OCI-LY3 (cell line): ENCODE results near the gene KIF1A.

Experiments used
- H2AFZ ChIP-seq: fragments of 200-600, 300-600 bp; shearing (Covaris generic); 2 replicates; pipeline ENCODE4 v1.6.0; 2014; ENCODE audit warnings: antibody characterized with exemption, low read depth, low read length
- H3K27ac ChIP-seq: fragments of 200-600, 300-600 bp; sonication (generic); 2 replicates; pipeline ENCODE4 v1.5.1; 2014; ENCODE audit warnings: mild to moderate bottlenecking, low read length, moderate library complexity, mixed read lengths
- H3K27me3 ChIP-seq: fragments of 200-600, 300-600 bp; sonication (generic); 2 replicates; pipeline ENCODE4 v1.6.1; 2014; ENCODE audit warnings: low read depth, low read length, mixed read lengths
- H3K36me3 ChIP-seq: fragments of 200-600, 300-600 bp; sonication (generic); replicated peaks from 2 replicates; pipeline ENCODE3; 2014; ENCODE audit warnings: low read depth, low read length, mixed read lengths
- H3K4me1 ChIP-seq: fragments of 300-600, 200-600 bp; sonication (generic); 2 replicates; pipeline ENCODE4 v1.6.1; 2014; ENCODE audit warnings: low read length, mixed read lengths
- H3K4me2 ChIP-seq: fragments of 200-600, 300-600 bp; sonication (generic); 2 replicates; pipeline ENCODE4 v1.6.1; 2014; ENCODE audit warnings: low read length, mixed read lengths
- H3K4me3 ChIP-seq: fragments of 300-600, 200-600 bp; sonication (generic); 2 replicates; pipeline ENCODE4 v1.5.1; 2014; ENCODE audit warnings: antibody characterized with exemption, mild to moderate bottlenecking, low read length, moderate library complexity
- H3K79me2 ChIP-seq: fragments of 300-600, 200-600 bp; shearing (Covaris generic); 2 replicates; pipeline ENCODE4 v1.6.1; 2014; ENCODE audit warnings: mild to moderate bottlenecking, low read length, mixed read lengths
- H3K9ac ChIP-seq: fragments of 300-600, 200-600 bp; shearing (Covaris generic); 2 replicates; pipeline ENCODE4 v1.6.0; 2014; ENCODE audit warnings: mild to moderate bottlenecking, low read length, moderate library complexity
- H3K9me3 ChIP-seq: fragments of 200-600, 300-600 bp; shearing (Covaris generic); 2 replicates; pipeline ENCODE4 v1.6.1; 2014; ENCODE audit warnings: low read length, mixed read lengths; ENCODE audit not compliant: insufficient read depth
- H4K20me1 ChIP-seq: fragments of 200-600, 300-600 bp; sonication (generic); 2 replicates; pipeline ENCODE4 v1.6.1; 2016; ENCODE audit warnings: low read length, mixed read lengths; ENCODE audit not compliant: insufficient read depth
- EZH2phosphoT487 ChIP-seq: fragments of 200-600 bp; shearing (Covaris generic); IDR thresholded peaks from 2 replicates; pipeline ENCODE4 v1.6.1; 2018; ENCODE audit warnings: antibody characterized with exemption, mixed run types, low read depth
- TF ChIP-seq, protein P1 (sequence below): fragments of 200-600, 300-600 bp; sonication (generic); IDR thresholded peaks from 2 replicates; pipeline ENCODE4 v1.5.1; 2014; ENCODE audit warnings: antibody characterized with exemption, low read length, low read depth

The KIF1A gene

DNA sequence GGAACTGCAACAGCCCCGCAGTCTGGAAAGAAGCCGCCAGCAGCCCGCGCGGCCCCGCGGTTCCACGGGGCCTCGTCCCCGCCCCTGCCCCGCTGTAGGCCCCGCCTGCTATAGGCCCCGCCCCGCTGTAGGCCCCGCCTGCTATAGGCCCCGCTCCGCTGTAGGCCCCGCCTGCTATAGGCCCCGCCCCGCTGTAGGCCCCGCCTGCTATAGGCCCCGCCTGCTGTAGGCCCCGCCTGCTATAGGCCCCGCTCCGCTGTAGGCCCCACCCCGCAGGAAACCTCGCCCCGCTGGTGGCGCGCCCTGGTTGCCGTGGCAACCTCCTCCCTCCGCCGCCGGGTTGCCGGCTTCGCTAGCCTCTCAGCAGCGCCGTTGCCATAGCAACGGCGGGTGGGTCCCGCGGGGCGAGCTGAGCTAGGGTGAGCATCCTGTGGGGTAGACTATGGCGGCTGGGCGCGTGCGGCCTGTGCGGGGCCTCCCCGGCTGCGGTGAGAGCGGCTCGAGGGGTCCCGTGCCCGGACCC, 12.2 kb upstream of the KIF1A start:
- no peak overlapping the region for H2AFZ ChIP-seq
- H3K4me2 ChIP-seq, result no peak overlapping the region
- no peak overlapping the region for H3K27ac ChIP-seq
- TF ChIP-seq, protein P1, sequence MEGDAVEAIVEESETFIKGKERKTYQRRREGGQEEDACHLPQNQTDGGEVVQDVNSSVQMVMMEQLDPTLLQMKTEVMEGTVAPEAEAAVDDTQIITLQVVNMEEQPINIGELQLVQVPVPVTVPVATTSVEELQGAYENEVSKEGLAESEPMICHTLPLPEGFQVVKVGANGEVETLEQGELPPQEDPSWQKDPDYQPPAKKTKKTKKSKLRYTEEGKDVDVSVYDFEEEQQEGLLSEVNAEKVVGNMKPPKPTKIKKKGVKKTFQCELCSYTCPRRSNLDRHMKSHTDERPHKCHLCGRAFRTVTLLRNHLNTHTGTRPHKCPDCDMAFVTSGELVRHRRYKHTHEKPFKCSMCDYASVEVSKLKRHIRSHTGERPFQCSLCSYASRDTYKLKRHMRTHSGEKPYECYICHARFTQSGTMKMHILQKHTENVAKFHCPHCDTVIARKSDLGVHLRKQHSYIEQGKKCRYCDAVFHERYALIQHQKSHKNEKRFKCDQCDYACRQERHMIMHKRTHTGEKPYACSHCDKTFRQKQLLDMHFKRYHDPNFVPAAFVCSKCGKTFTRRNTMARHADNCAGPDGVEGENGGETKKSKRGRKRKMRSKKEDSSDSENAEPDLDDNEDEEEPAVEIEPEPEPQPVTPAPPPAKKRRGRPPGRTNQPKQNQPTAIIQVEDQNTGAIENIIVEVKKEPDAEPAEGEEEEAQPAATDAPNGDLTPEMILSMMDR, result no peak
- no peak for TF ChIP-seq EZH2phosphoT487
- no peaks in the 10 kb centered on the region for H3K79me2 ChIP-seq
- no peak overlapping the region for H3K9ac ChIP-seq
- no peaks in the 10 kb centered on the region for H3K27me3 ChIP-seq
- H3K4me1 ChIP-seq, result no peaks in the 10 kb centered on the region
- no peaks in the 10 kb centered on the region for H3K9me3 ChIP-seq
- no peaks in the 10 kb centered on the region for H3K36me3 ChIP-seq
- no peaks in the 10 kb centered on the region for H4K20me1 ChIP-seq
- H3K4me3 ChIP-seq, result no peak overlapping the region

DNA sequence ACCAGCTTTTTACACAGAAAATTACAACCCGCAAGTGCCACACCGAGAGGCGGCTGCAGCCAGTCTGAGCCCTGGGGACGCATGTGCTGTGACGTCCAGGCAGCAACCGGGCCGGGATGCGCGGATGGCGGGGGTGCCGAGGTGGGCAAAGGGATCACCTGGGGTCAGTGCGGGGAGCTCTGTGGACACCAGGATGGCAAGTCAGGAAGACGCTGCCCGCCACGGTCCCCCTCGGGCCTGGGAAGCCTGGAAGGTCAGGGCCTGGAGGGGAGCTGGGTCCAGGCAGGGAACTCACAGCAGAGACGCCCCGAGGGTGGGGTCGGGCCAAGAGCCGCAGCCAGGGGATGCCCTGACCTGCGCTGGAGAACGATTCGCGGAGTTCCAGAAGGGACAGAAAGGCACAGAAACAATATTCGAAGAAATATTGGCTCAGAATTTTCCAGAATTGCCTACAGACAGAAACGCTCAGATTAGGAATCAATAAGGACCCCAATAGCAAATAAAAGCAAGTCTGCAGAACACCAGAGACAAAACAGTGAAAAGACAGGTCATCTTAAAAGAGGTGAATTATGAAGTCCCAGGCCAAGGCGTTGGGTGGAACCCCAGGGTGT, 11.7 kb upstream of the KIF1A start:
- no peak for TF ChIP-seq EZH2phosphoT487
- TF ChIP-seq, protein P1, result no peak
- H3K9me3 ChIP-seq, result no peaks in the 10 kb centered on the region
- H4K20me1 ChIP-seq, result no peaks in the 10 kb centered on the region
- no peaks in the 10 kb centered on the region for H3K79me2 ChIP-seq
- no peak overlapping the region for H3K27ac ChIP-seq
- H3K4me1 ChIP-seq, result no peaks in the 10 kb centered on the region
- no peaks in the 10 kb centered on the region for H3K36me3 ChIP-seq
- no peak overlapping the region for H3K9ac ChIP-seq
- H3K27me3 ChIP-seq, result 0 out of 2 replicates have a peak, but pooled peaks cover 3% of the 10 kb centered on the region
- H3K4me3 ChIP-seq, result no peak overlapping the region
- H2AFZ ChIP-seq, result no peak overlapping the region
- H3K4me2 ChIP-seq, result no peak overlapping the region

DNA sequence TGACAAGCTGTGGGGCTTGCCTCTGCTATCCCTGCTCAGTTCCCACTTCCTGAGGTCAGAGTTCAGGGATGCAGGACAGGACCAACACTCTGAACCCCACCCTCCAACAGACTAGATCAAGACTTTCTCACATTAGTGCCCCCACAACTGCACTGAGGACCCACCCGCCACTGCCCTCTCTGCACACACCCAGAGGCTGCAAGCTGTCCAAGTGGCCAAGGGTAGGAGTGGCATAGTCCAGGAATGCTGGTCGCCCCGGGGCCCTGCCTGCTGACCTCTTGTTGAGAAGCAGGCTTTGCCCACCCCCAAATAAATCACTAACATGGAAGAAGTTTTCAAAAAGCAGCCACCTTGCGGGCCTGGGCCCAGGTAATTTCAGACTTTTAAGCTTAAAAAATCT, 5.5 kb upstream of the KIF1A start:
- Histone ChIP-seq H3K27ac (no peak overlapping the region), H3K27me3 (0 out of 2 replicates have a peak, but pooled peaks cover 5% of the 10 kb centered on the region), H3K9me3 (no peaks in the 10 kb centered on the region), H3K36me3 (no peaks in the 10 kb centered on the region), H3K4me3 (no peak overlapping the region), H3K4me2 (no peak overlapping the region), H3K79me2 (no peaks in the 10 kb centered on the region), H2AFZ (no peak overlapping the region), H4K20me1 (no peaks in the 10 kb centered on the region), H3K4me1 (no peaks in the 10 kb centered on the region), H3K9ac (no peak overlapping the region)
- no peak for TF ChIP-seq EZH2phosphoT487
- TF ChIP-seq, protein P1, result no peak

DNA sequence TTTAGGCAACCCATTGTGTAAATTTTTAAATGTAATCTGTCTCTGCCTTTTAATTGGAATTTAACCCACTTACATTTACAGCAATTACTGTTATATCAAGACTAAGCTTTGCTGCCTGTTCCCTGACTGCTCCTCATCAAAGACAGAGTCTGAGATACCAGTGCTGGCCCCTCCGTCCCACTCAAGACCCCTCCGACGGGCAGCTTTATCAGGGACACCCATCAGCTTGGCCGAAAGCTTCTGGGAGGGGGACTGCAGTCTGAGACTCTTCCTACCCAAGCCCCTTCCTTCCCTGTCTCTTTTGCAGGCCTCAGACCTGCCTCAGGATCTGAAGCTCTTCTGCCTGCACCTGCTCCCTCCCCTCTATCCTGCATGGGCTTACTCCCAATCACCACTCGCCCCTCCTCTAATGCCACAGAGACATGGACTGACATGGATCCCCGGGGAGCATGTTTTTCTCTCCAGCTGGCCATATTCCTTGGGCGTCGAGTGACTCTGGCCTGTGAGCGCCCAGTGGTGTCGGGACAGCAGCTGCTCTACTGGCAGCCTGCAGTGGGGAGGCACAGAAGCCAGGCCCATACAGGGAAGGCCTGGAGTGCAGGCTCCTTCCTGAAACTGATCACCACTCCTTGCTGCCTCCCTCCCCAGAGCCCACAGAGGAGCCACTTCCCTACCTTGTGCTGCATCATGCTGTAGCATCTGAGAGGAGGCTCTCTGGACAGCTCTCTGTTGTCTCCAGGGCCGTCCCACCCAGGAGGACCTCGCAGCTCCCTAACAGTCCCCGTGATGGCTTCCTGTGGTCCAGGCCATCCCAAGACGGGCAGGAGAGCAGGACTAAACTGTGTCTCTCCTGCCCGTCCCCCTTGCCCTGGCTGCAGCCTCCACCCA, 3.7 kb upstream of the KIF1A start:
- H3K9me3 ChIP-seq, result no peaks in the 10 kb centered on the region
- no peaks in the 10 kb centered on the region for H3K4me1 ChIP-seq
- H3K9ac ChIP-seq, result no peak overlapping the region
- no peaks in the 10 kb centered on the region for H4K20me1 ChIP-seq
- H3K79me2 ChIP-seq, result no peaks in the 10 kb centered on the region
- no peak overlapping the region for H3K4me3 ChIP-seq
- no peak overlapping the region for H3K27ac ChIP-seq
- TF ChIP-seq, protein P1, result no peak
- TF ChIP-seq EZH2phosphoT487, result no peak
- H2AFZ ChIP-seq, result no peak overlapping the region
- no peak overlapping the region for H3K4me2 ChIP-seq
- H3K36me3 ChIP-seq, result no peaks in the 10 kb centered on the region
- H3K27me3 ChIP-seq, result 0 out of 2 replicates have a peak, but pooled peaks cover 5% of the 10 kb centered on the region
